Muscle of leg (tissue), 11 donors: ENCODE measurements around the gene WARS2. TPM values are rescaled to one million over a fixed set of nuclear protein-coding genes. Genes with fewer than 3 reads are reported as not detected.

Source experiments
- DNase-seq: peaks from one replicate; pipeline ENCODE4 v3.0.0; 2013
- H3K27ac ChIP-seq: one replicate; pipeline ENCODE4 v1.5.1; 2013; ENCODE audit warnings: mild to moderate bottlenecking, low read length, control low read depth
- H3K27me3 ChIP-seq: one replicate; pipeline ENCODE4 v1.6.1; 2013; ENCODE audit warnings: low read length; ENCODE audit not compliant: control insufficient read depth, insufficient read depth
- H3K36me3 ChIP-seq: one replicate; pipeline ENCODE4 v1.6.1; 2013; ENCODE audit warnings: low read length; ENCODE audit not compliant: control insufficient read depth, insufficient read depth
- H3K4me1 ChIP-seq: one replicate; pipeline ENCODE4 v1.6.1; 2013; ENCODE audit warnings: low read length; ENCODE audit not compliant: control insufficient read depth, insufficient read depth
- H3K4me3 ChIP-seq: one replicate; pipeline ENCODE4 v1.5.1; 2013; ENCODE audit warnings: low read length, control low read depth
- H3K9me3 ChIP-seq: replicated peaks from 2 replicates; pipeline ENCODE4 v1.6.1; 2013; ENCODE audit warnings: low read depth, low read length; ENCODE audit not compliant: control insufficient read depth
- WGBS: methylation state at CpG from one replicate; pipeline ENCODE4 v1.1.5; 2013; ENCODE audit warnings: missing lambda C conversion rate; ENCODE audit not compliant: insufficient coverage; 5-methylcytosine and 5-hydroxymethylcytosine counted together
- polyA plus RNA-seq, 8 donors: library from polyadenylated mRNA; unstranded; fragments of 120-200 nt; gene quantifications; one replicate each; pipeline versions ENCODE4 v1.2.1 to v1.2.3, GENCODE V29; 2013; ENCODE audit warnings: inconsistent platforms in 1 of 8, low replicate concordance in 1 of 8; ENCODE audit not compliant: insufficient read length in 8 of 8, insufficient read depth in 1 of 8
- total RNA-seq: library from RNA; stranded (reverse); fragments of 120-200 nt; gene quantifications from one replicate; pipeline ENCODE4 v1.2.4, GENCODE V29; 2013

The WARS2 gene
- total and polyA plus RNA-seq, 9 donors, result 16.3 to 25.8 (median 20.2) TPM

- Histone ChIP-seq H3K4me3 (no peak overlapping the region), H3K36me3 (no peaks in the 10 kb centered on the region), H3K9me3 (peaks cover 6% of the 10 kb centered on the region), H3K4me1 (peaks cover 28% of the 10 kb centered on the region), H3K27ac (peak overlapping the region; percentile 2), H3K27me3 (peaks cover 59% of the 10 kb centered on the region)
- DNase-seq, result no peak
- WGBS, result 62% methylated on average over 12 of the region's 17 CpGs
Observed at GRCh38 chr1:119005724-119006405, 134.6 kb downstream of the WARS2 start.

- H3K27ac ChIP-seq, result no peak overlapping the region
- H3K4me1 ChIP-seq, result peaks cover 35% of the 10 kb centered on the region
- no peak overlapping the region for H3K4me3 ChIP-seq
- H3K9me3 ChIP-seq, result peaks cover 6% of the 10 kb centered on the region
- no CpG with 5 or more reads among the region's 2 CpGs for WGBS
- no peaks in the 10 kb centered on the region for H3K36me3 ChIP-seq
- no peak for DNase-seq
- H3K27me3 ChIP-seq, result peaks cover 70% of the 10 kb centered on the region
Observed at GRCh38 chr1:119004781-119005180, 135.7 kb downstream of the WARS2 start.

GRCh38 chr1:119004129-119004527, 136.3 kb downstream of the WARS2 start:
- peaks cover 76% of the 10 kb centered on the region for H3K27me3 ChIP-seq
- DNase-seq, result no peak
- H3K9me3 ChIP-seq, result peaks cover 6% of the 10 kb centered on the region
- H3K4me3 ChIP-seq, result no peak overlapping the region
- H3K36me3 ChIP-seq, result no peaks in the 10 kb centered on the region
- H3K27ac ChIP-seq, result peak overlapping the region; percentile 6
- WGBS, result 80% methylated on average over 1 of the region's 5 CpGs
- peaks cover 33% of the 10 kb centered on the region for H3K4me1 ChIP-seq

- 89% methylated on average over 9 of the region's 14 CpGs for WGBS
- H3K4me3 ChIP-seq, result no peak overlapping the region
- H3K27ac ChIP-seq, result peak overlapping the region; percentile 6
- peaks cover 31% of the 10 kb centered on the region for H3K4me1 ChIP-seq
- no peaks in the 10 kb centered on the region for H3K36me3 ChIP-seq
- peaks cover 6% of the 10 kb centered on the region for H3K9me3 ChIP-seq
- peaks cover 81% of the 10 kb centered on the region for H3K27me3 ChIP-seq
- no peak for DNase-seq
Observed at GRCh38 chr1:119003413-119004128, 136.9 kb downstream of the WARS2 start.

DNA sequence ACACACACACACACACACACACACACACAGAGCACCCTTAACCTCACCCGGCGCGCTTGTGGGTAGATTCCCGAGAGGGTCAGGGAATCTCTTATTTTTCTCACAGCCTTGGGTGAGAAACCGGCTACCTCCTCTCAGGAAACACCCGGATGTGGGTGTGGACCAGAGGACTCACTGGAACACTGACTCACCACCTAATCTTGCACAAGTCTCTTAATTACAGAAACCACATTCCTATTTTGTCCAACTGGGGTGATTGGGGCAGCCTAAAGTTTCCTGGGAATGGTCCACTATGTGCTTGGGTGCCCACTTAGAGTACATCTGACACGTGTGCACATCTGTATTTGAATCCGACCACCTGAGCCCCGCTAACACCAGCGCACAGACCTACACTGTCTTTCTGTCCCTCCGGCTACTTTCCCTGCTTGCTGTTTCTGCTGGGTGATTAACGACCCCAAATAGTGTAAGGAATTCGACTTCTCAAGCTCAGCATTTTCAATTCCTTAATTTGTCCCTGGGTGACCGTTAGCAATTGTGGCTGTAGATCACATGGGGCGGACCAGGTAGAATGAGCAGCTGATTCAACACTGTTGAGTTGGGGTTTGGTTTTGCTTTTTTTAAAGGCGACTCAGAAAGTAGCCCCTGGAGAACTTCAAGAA, 138.3 kb downstream of the WARS2 start:
- peaks cover 6% of the 10 kb centered on the region for H3K9me3 ChIP-seq
- no peak overlapping the region for H3K4me3 ChIP-seq
- peaks cover 26% of the 10 kb centered on the region for H3K4me1 ChIP-seq
- no peak for DNase-seq
- no peak overlapping the region for H3K27ac ChIP-seq
- H3K36me3 ChIP-seq, result no peaks in the 10 kb centered on the region
- H3K27me3 ChIP-seq, result peaks cover 76% of the 10 kb centered on the region
- WGBS, result 71% methylated on average over 6 of the region's 16 CpGs

GRCh38 chr1:119001181-119002027, 139.0 kb downstream of the WARS2 start:
- WGBS, result 4% methylated on average over 35 of the region's 49 CpGs
- DNase-seq, result peak; percentile 71

DNA sequence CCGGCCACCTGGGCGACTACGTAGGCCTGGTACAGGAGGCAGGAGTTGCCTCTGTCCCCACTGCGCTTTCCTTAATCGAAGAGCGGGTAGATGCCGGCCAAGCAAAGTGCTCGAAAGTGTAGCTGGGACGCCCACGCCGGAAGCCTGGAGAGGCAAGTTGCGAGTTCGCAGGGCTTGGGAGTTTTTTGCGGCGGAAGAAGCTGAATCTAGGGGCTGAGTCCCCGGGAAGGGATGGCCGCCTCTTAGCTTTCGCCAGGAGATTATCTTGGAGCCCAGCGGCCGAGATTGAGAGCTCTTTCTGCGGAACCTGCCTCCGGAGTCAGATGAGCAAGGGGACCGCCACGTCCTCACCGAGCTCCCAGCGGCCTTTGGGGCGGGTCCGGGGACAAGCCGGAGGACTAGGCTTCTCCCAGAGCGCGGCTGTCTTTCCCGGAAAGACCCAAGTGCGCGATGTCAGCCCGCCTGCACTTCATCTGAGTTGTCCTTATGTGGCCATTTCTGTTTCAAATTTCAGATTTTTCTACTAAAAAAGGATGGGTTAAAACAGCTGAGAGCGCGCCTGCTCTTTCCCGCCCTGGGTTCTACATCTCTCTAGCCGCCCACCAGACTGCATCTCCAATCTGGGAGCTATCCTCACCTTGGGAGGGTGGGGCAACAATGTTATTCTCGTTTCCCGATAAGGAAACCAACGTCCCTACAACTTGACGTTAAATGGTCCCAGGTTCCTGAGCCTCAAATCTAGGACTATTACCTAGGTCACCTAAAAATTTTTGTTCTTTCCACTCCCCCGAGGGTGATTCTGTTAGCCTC, 139.9 kb downstream of the WARS2 start:
- peaks cover under 1% of the 10 kb centered on the region for H3K9me3 ChIP-seq
- 9% methylated on average over 44 of the region's 44 CpGs for whole genome bisulfite sequencing
- DNase-seq, result peak; percentile 65
- peaks cover 22% of the 10 kb centered on the region for H3K4me1 ChIP-seq
- H3K36me3 ChIP-seq, result no peaks in the 10 kb centered on the region
- peak overlapping the region; percentile 43 for H3K4me3 ChIP-seq
- peaks cover 71% of the 10 kb centered on the region for H3K27me3 ChIP-seq
- peak overlapping the region; percentile 78 for H3K27ac ChIP-seq

More at GRCh38 chr1:119001181-119002027, 139.0 kb downstream of the WARS2 start:
- Histone ChIP-seq H3K27me3 (peaks cover 74% of the 10 kb centered on the region), H3K9me3 (peaks cover 6% of the 10 kb centered on the region), H3K4me1 (peaks cover 22% of the 10 kb centered on the region), H3K4me3 (peak overlapping the region; percentile 43), H3K27ac (peak overlapping the region; percentile 24), H3K36me3 (no peaks in the 10 kb centered on the region)

GRCh38 chr1:118999348-119000071, 140.9 kb downstream of the WARS2 start:
- 52% methylated on average over 8 of the region's 27 CpGs for WGBS
- H3K4me3 ChIP-seq, result no peak overlapping the region
- peak; percentile 19 for DNase-seq
- H3K27me3 ChIP-seq, result peaks cover 75% of the 10 kb centered on the region
- H3K27ac ChIP-seq, result no peak overlapping the region
- H3K9me3 ChIP-seq, result no peaks in the 10 kb centered on the region
- H3K4me1 ChIP-seq, result peaks cover 22% of the 10 kb centered on the region
- H3K36me3 ChIP-seq, result no peaks in the 10 kb centered on the region

GRCh38 chr1:118998171-118998570, 142.3 kb downstream of the WARS2 start:
- peaks cover 79% of the 10 kb centered on the region for H3K27me3 ChIP-seq
- 41% methylated on average over 2 of the region's 2 CpGs for WGBS

More at GRCh38 chr1:118998171-118998570, 142.3 kb downstream of the WARS2 start:
- peaks cover 22% of the 10 kb centered on the region for H3K4me1 ChIP-seq
- H3K9me3 ChIP-seq, result no peaks in the 10 kb centered on the region
- peak; percentile 13 for DNase-seq
- no peak overlapping the region for H3K4me3 ChIP-seq
- H3K27ac ChIP-seq, result no peak overlapping the region
- H3K36me3 ChIP-seq, result no peaks in the 10 kb centered on the region
